ENCODE results near the gene YEATS4.

The YEATS4 gene

GRCh38 chr12:69331909-69332684 is 27.4 kb upstream of the YEATS4 start:
- H3K4me3 ChIP-seq (ENCODE audit: low read length in 2 of 2) = no peak overlapping the region
- no peak overlapping the region for H4K8ac ChIP-seq (ENCODE audit: low read depth, low read length)
- no peak overlapping the region for H2BK15ac ChIP-seq (ENCODE audit: low read length)
- no peak overlapping the region for H3K18ac ChIP-seq (ENCODE audit: low read length)
- no peaks in the 10 kb centered on the region for H3K9me3 ChIP-seq (replicated peaks in 1 of 2; ENCODE audit: control insufficient read depth in 2 of 2, insufficient read depth in 1 of 2, low read depth in 1 of 2, low read length in 2 of 2)
- H4K91ac ChIP-seq (ENCODE audit: low read depth, low read length, poor library complexity) = no peak overlapping the region
- no peak overlapping the region for H3K9ac ChIP-seq (ENCODE audit: low read depth, low read length, poor library complexity)
- no peak for DNase-seq (ENCODE audit: low spot score)
- no CpG with 5 or more reads among the region's 20 CpGs for WGBS, 2 donors (ENCODE audit: extremely low coverage in 2 of 2, insufficient read length in 2 of 2, insufficient replicate concordance in 1 of 2)
- peak overlapping the region; percentile 43 for H3K14ac ChIP-seq (ENCODE audit: low read length)
- H3K79me1 ChIP-seq (ENCODE audit: low read depth, low read length) = no peaks in the 10 kb centered on the region
- peaks cover 0 to 49% (median 0%) of the 10 kb centered on the region in 3 experiments for H3K27me3 ChIP-seq (ENCODE audit: control insufficient read depth in 3 of 3, insufficient read depth in 3 of 3, low read depth in 1 of 3, low read length in 3 of 3)
- no peaks in the 10 kb centered on the region for H3K36me3 ChIP-seq (replicated peaks in 1 of 2; ENCODE audit: control insufficient read depth in 2 of 2, insufficient read depth in 2 of 2, low read length in 2 of 2)
- H2BK5ac ChIP-seq (ENCODE audit: low read length) = no peak overlapping the region
- H3K4ac ChIP-seq (ENCODE audit: low read length) = no peak overlapping the region
- no peak overlapping the region for H3K4me2 ChIP-seq (ENCODE audit: insufficient read depth, low read length, poor library complexity, severe bottlenecking)
- no peak overlapping the region for H3K27ac ChIP-seq (replicated peaks; ENCODE audit: low read length)
- H2BK12ac ChIP-seq (ENCODE audit: low read length) = no peak overlapping the region
- H3K4me1 ChIP-seq (ENCODE audit: control insufficient read depth in 2 of 2, insufficient read depth in 1 of 2, low read depth in 1 of 2, low read length in 2 of 2) = peaks cover 0 to 2% of the 10 kb centered on the region in 2 donors
- peak overlapping the region; percentile 26 for H2AK5ac ChIP-seq (ENCODE audit: low read depth, low read length)
- H2AFZ ChIP-seq (ENCODE audit: low read length) = peak overlapping the region; percentile 84
- no peak overlapping the region for H3K23ac ChIP-seq (ENCODE audit: low read depth, low read length, poor library complexity)
- no peak overlapping the region for H2BK120ac ChIP-seq (ENCODE audit: low read depth, low read length)

DNA sequence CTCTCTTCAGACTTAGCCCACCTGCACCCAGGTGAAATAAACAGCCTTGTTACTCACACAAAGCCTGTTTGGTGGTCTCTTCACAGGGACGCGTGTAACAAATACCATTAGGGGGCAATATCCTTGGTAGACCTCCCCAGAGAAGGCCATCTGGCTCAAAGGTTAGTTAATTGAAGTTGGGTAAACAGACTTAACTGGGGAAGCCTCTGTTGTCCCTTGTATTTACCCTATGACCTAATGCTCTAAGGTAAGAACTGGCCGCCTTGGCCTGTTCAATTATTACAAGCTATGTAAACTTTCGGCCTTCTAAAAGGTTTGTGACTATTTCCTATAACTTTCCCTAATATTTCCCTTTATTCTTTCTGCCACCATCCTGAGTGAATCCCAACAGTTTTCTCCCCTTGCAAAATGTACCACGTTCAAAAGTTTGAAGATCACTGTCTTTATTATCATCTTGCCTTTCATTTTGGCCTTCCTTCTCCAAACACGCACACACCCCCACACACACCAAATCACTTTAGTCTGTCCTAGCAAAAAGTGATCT is 26.7 kb upstream of the YEATS4 start:
- no peak overlapping the region for H3K4me3 ChIP-seq (ENCODE audit: low read length in 2 of 2)
- H2AK5ac ChIP-seq (ENCODE audit: low read depth, low read length) = no peak overlapping the region
- no peak overlapping the region for H2BK12ac ChIP-seq (ENCODE audit: low read length)
- no peaks in the 10 kb centered on the region for H3K9me3 ChIP-seq (replicated peaks in 1 of 2; ENCODE audit: control insufficient read depth in 2 of 2, insufficient read depth in 1 of 2, low read depth in 1 of 2, low read length in 2 of 2)
- no peak overlapping the region for H2BK5ac ChIP-seq (ENCODE audit: low read length)
- no peak for DNase-seq (ENCODE audit: low spot score)
- no peak overlapping the region for H3K23ac ChIP-seq (ENCODE audit: low read depth, low read length, poor library complexity)
- H3K4ac ChIP-seq (ENCODE audit: low read length) = no peak overlapping the region
- 100% methylated on average over 1 of the region's 6 CpGs; no CpG with 5 or more reads in 1 of the 2 donors for WGBS, 2 donors (ENCODE audit: extremely low coverage in 2 of 2, insufficient read length in 2 of 2, insufficient replicate concordance in 1 of 2)
- H2AFZ ChIP-seq (ENCODE audit: low read length) = no peak overlapping the region
- H3K14ac ChIP-seq (ENCODE audit: low read length) = no peak overlapping the region
- no peak overlapping the region for H3K27ac ChIP-seq (replicated peaks; ENCODE audit: low read length)
- peaks cover 0 to 54% (median 0%) of the 10 kb centered on the region in 3 experiments for H3K27me3 ChIP-seq (ENCODE audit: control insufficient read depth in 3 of 3, insufficient read depth in 3 of 3, low read depth in 1 of 3, low read length in 3 of 3)
- no peak overlapping the region for H2BK15ac ChIP-seq (ENCODE audit: low read length)
- no peak overlapping the region for H3K9ac ChIP-seq (ENCODE audit: low read depth, low read length, poor library complexity)
- no peak overlapping the region for H4K91ac ChIP-seq (ENCODE audit: low read depth, low read length, poor library complexity)
- no peak overlapping the region for H3K4me2 ChIP-seq (ENCODE audit: insufficient read depth, low read length, poor library complexity, severe bottlenecking)
- no peak overlapping the region for H2BK120ac ChIP-seq (ENCODE audit: low read depth, low read length)
- no peak overlapping the region for H4K8ac ChIP-seq (ENCODE audit: low read depth, low read length)
- H3K18ac ChIP-seq (ENCODE audit: low read length) = no peak overlapping the region
- peaks cover 0 to 2% of the 10 kb centered on the region in 2 donors for H3K4me1 ChIP-seq (ENCODE audit: control insufficient read depth in 2 of 2, insufficient read depth in 1 of 2, low read depth in 1 of 2, low read length in 2 of 2)
- no peaks in the 10 kb centered on the region for H3K36me3 ChIP-seq (replicated peaks in 1 of 2; ENCODE audit: control insufficient read depth in 2 of 2, insufficient read depth in 2 of 2, low read length in 2 of 2)
- no peaks in the 10 kb centered on the region for H3K79me1 ChIP-seq (ENCODE audit: low read depth, low read length)

DNA sequence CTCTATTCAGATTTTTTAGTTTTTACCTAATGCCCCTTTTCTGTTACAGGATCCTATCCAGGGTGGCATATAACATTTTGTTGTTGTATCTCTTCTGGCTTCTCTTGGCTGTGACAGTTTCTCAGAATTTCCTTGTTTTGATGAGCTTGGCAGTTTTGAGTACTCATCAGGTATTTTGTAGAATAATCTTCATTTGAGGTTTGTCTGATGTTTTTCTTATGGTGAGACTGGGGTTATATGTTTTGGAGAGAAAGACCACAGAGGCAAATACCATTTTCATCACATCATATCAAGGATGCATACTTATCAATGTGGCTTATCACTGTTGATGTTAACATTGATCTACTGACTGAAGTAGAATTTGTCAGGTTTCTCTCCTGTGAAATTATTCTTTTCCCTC is 25.4 kb upstream of the YEATS4 start:
- Histone ChIP-seq H3K18ac (ENCODE audit: low read length) (no peak overlapping the region), H4K8ac (ENCODE audit: low read depth, low read length) (no peak overlapping the region), H2BK15ac (ENCODE audit: low read length) (no peak overlapping the region), H3K27ac (replicated peaks; ENCODE audit: low read length) (no peak overlapping the region), H3K79me1 (ENCODE audit: low read depth, low read length) (no peaks in the 10 kb centered on the region), H2BK120ac (ENCODE audit: low read depth, low read length) (no peak overlapping the region), H3K27me3 (ENCODE audit: control insufficient read depth in 3 of 3, insufficient read depth in 3 of 3, low read depth in 1 of 3, low read length in 3 of 3) (peaks cover 0 to 49% (median 0%) of the 10 kb centered on the region in 3 experiments), H2AK5ac (ENCODE audit: low read depth, low read length) (no peak overlapping the region), H4K91ac (ENCODE audit: low read depth, low read length, poor library complexity) (no peak overlapping the region), H3K14ac (ENCODE audit: low read length) (no peak overlapping the region), H3K23ac (ENCODE audit: low read depth, low read length, poor library complexity) (no peak overlapping the region), H3K9me3 (replicated peaks in 1 of 2; ENCODE audit: control insufficient read depth in 2 of 2, insufficient read depth in 1 of 2, low read depth in 1 of 2, low read length in 2 of 2) (no peaks in the 10 kb centered on the region), H3K4me3 (ENCODE audit: low read length in 2 of 2) (no peak overlapping the region), H3K9ac (ENCODE audit: low read depth, low read length, poor library complexity) (no peak overlapping the region), H2BK12ac (ENCODE audit: low read length) (no peak overlapping the region), H2BK5ac (ENCODE audit: low read length) (no peak overlapping the region), H3K4me2 (ENCODE audit: insufficient read depth, low read length, poor library complexity, severe bottlenecking) (no peak overlapping the region), H3K36me3 (replicated peaks in 1 of 2; ENCODE audit: control insufficient read depth in 2 of 2, insufficient read depth in 2 of 2, low read length in 2 of 2) (no peaks in the 10 kb centered on the region), H3K4me1 (ENCODE audit: control insufficient read depth in 2 of 2, insufficient read depth in 1 of 2, low read depth in 1 of 2, low read length in 2 of 2) (peaks cover 0 to 2% of the 10 kb centered on the region in 2 donors), H3K4ac (ENCODE audit: low read length) (no peak overlapping the region), H2AFZ (ENCODE audit: low read length) (no peak overlapping the region)
- DNase-seq (ENCODE audit: low spot score) = no peak

- no peak overlapping the region for H3K23ac ChIP-seq (ENCODE audit: low read depth, low read length, poor library complexity)
- DNase-seq (ENCODE audit: low spot score) = no peak
- no peak overlapping the region for H2BK15ac ChIP-seq (ENCODE audit: low read length)
- H3K4me2 ChIP-seq (ENCODE audit: insufficient read depth, low read length, poor library complexity, severe bottlenecking) = no peak overlapping the region
- H3K27me3 ChIP-seq (ENCODE audit: control insufficient read depth in 3 of 3, insufficient read depth in 3 of 3, low read depth in 1 of 3, low read length in 3 of 3) = peaks cover 0 to 35% (median 0%) of the 10 kb centered on the region in 3 experiments
- no peaks in the 10 kb centered on the region for H3K9me3 ChIP-seq (replicated peaks in 1 of 2; ENCODE audit: control insufficient read depth in 2 of 2, insufficient read depth in 1 of 2, low read depth in 1 of 2, low read length in 2 of 2)
- no peaks in the 10 kb centered on the region for H3K36me3 ChIP-seq (replicated peaks in 1 of 2; ENCODE audit: control insufficient read depth in 2 of 2, insufficient read depth in 2 of 2, low read length in 2 of 2)
- H2BK12ac ChIP-seq (ENCODE audit: low read length) = no peak overlapping the region
- H4K8ac ChIP-seq (ENCODE audit: low read depth, low read length) = no peak overlapping the region
- no peak overlapping the region for H2BK5ac ChIP-seq (ENCODE audit: low read length)
- no peak overlapping the region for H2AK5ac ChIP-seq (ENCODE audit: low read depth, low read length)
- no peak overlapping the region for H2BK120ac ChIP-seq (ENCODE audit: low read depth, low read length)
- H3K14ac ChIP-seq (ENCODE audit: low read length) = no peak overlapping the region
- no peaks in the 10 kb centered on the region for H3K4me1 ChIP-seq (ENCODE audit: control insufficient read depth in 2 of 2, insufficient read depth in 1 of 2, low read depth in 1 of 2, low read length in 2 of 2)
- no CpG with 5 or more reads among the region's 2 CpGs for WGBS, 2 donors (ENCODE audit: extremely low coverage in 2 of 2, insufficient read length in 2 of 2, insufficient replicate concordance in 1 of 2)
- no peaks in the 10 kb centered on the region for H3K79me1 ChIP-seq (ENCODE audit: low read depth, low read length)
- no peak overlapping the region for H2AFZ ChIP-seq (ENCODE audit: low read length)
- H3K27ac ChIP-seq (replicated peaks; ENCODE audit: low read length) = no peak overlapping the region
- no peak overlapping the region for H4K91ac ChIP-seq (ENCODE audit: low read depth, low read length, poor library complexity)
- no peak overlapping the region for H3K18ac ChIP-seq (ENCODE audit: low read length)
- no peak overlapping the region for H3K4me3 ChIP-seq (ENCODE audit: low read length in 2 of 2)
- no peak overlapping the region for H3K4ac ChIP-seq (ENCODE audit: low read length)
- no peak overlapping the region for H3K9ac ChIP-seq (ENCODE audit: low read depth, low read length, poor library complexity)
Measured at GRCh38 chr12:69337311-69338090, 22.0 kb upstream of the YEATS4 start.

All from neuronal stem cell (in vitro differentiated cells).